Body of pancreas (tissue), 4 donors: Measurements from ENCODE around the gene ISCA1. TPM values are rescaled to one million over a fixed set of nuclear protein-coding genes. Genes with fewer than 3 reads are reported as not detected.

ENCODE experiments used
- ATAC-seq: fragments of 150-250 bp; one replicate; pipeline ENCODE4 v1.9.1; 2016
- DNase-seq, 4 donors: peaks; one replicate each; pipeline ENCODE4 v3.0.0-alpha.2; 2019
- H3K27ac ChIP-seq, 4 donors: fragments of 200-600 bp; sonication (generic); 1 replicate in 3 of 4; 2 replicates in 1 of 4; pipeline versions ENCODE4 v1.5.1 to v1.6.1; 2016 to 2019; ENCODE audit warnings: mild to moderate bottlenecking in 1 of 4, mixed read lengths in 1 of 4, moderate library complexity in 1 of 4
- H3K27me3 ChIP-seq, 2 donors: fragments of 200-600 bp; sonication (generic); one replicate each; pipeline ENCODE4 v1.6.0; 2016; ENCODE audit warnings: mild to moderate bottlenecking in 1 of 2
- H3K36me3 ChIP-seq, 2 donors: fragments of 200-600 bp; sonication (generic); replicated peaks in 1 of 2; 2 replicates each; pipeline ENCODE4 v1.5.1; 2016; ENCODE audit warnings: low read depth in 2 of 2; ENCODE audit not compliant: insufficient read depth in 1 of 2
- H3K4me1 ChIP-seq: fragments of 200-600 bp; sonication (generic); one replicate; pipeline ENCODE4 v1.6.0; 2016
- H3K4me3 ChIP-seq, 2 donors: fragments of 200-600 bp; sonication (generic); 1 replicate in 1 of 2; 2 replicates in 1 of 2; pipeline ENCODE4 v1.5.1; 2016 to 2019
- H3K9me3 ChIP-seq, 3 donors: fragments of 200-600 bp; sonication (generic); 1 replicate in 2 of 3; 2 replicates in 1 of 3; pipeline ENCODE4 v1.5.1; 2016
- CTCF ChIP-seq, 7 experiments: fragments of 450-650 bp in 4 of 7; fragments of 200-600 bp in 3 of 7; sonication (generic) in 3 of 7; IDR thresholded peaks; one replicate each; pipeline ENCODE4 v1.5.1; 2016 to 2019; ENCODE audit warnings: antibody characterized with exemption in 7 of 7
- POLR2A ChIP-seq, 3 donors: fragments of 450-650 bp; IDR thresholded peaks; one replicate each; pipeline ENCODE4 v1.6.1; 2016; ENCODE audit warnings: antibody characterized with exemption in 3 of 3, mild to moderate bottlenecking in 2 of 3
- WGBS, 2 donors: methylation state at CpG; one replicate each; pipeline ENCODE4 v1.1.5; 2017; 5-methylcytosine and 5-hydroxymethylcytosine counted together
- intact Hi-C: fragments of 100-400 bp; cut with DNase I; formaldehyde crosslinking; loops from one replicate; pipeline ENCODE4 v1.15.1; 2023
- total RNA-seq, 2 donors: library from RNA; depleted of rRNA; stranded (reverse); fragments of >200 nt; gene quantifications; one replicate each; pipeline ENCODE4 v1.1.0, GENCODE V29; 2016

ISCA1 gene
- total RNA-seq, 2 donors from 2014 or later = 19.4 to 21.0 TPM

GRCh38 chr9:86326536-86326935 lies 44.2 kb upstream of the ISCA1 start:
- H3K9me3 ChIP-seq = no peaks in the 10 kb centered on the region
- peaks cover 0 to 37% of the 10 kb centered on the region in 2 donors for H3K36me3 ChIP-seq
- H3K4me3 ChIP-seq = no peak overlapping the region
- intact Hi-C loops = no loop called here
- H3K4me1 ChIP-seq = no peaks in the 10 kb centered on the region
- no peaks in the 10 kb centered on the region for H3K27me3 ChIP-seq
- WGBS, 2 donors = 81 to 83% methylated on average over 3 of the region's 3 CpGs
- TF ChIP-seq CTCF (IDR thresholded peaks at IDR 0.05) (no peak), POLR2A (IDR thresholded peaks at IDR 0.05) (no peak)
- DNase-seq (no peak), ATAC-seq (no peak)
- no peak overlapping the region for H3K27ac ChIP-seq

DNA sequence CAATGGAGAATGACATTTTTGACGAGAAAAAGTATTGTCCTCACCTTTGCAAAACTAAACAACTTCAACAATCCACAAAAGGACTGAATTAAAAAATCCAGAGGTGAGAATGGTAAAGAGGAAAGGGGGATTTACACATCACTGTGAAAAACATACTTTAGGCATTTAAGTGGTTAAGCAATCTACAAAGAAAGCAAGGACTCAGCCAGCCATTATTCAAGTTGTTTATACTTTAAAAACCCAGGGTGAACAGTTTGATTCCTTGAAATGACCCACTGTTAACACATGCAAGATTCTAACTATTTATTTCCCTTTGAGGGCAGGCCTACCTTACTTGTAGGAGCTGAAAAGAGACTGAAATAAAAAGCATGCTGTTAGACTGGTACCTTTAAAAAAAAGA lies 42.6 kb upstream of the ISCA1 start:
- Histone ChIP-seq H3K4me1 (no peaks in the 10 kb centered on the region), H3K36me3 (peaks cover 0 to 42% of the 10 kb centered on the region in 2 donors), H3K4me3 (no peak overlapping the region), H3K27ac (no peak overlapping the region), H3K27me3 (no peaks in the 10 kb centered on the region), H3K9me3 (no peaks in the 10 kb centered on the region)
- intact Hi-C loops = no loop called here
- 83 to 85% methylated on average over 1 of the region's 1 CpG for WGBS, 2 donors
- TF ChIP-seq CTCF (IDR thresholded peaks at IDR 0.05) (no peak), POLR2A (IDR thresholded peaks at IDR 0.05) (no peak)
- ATAC-seq (no peak), DNase-seq (no peak)

- no peaks in the 10 kb centered on the region for H3K9me3 ChIP-seq
- ATAC-seq (no peak), DNase-seq (no peak)
- no peak overlapping the region for H3K4me3 ChIP-seq
- no peaks in the 10 kb centered on the region for H3K27me3 ChIP-seq
- H3K27ac ChIP-seq = no peak overlapping the region
- intact Hi-C loops = no loop called here
- WGBS, 2 donors = 84 to 100% methylated on average over 2 of the region's 2 CpGs
- TF ChIP-seq CTCF (IDR thresholded peaks at IDR 0.05) = no peak
- no peak for TF ChIP-seq POLR2A (IDR thresholded peaks at IDR 0.05)
- H3K4me1 ChIP-seq = no peaks in the 10 kb centered on the region
- H3K36me3 ChIP-seq = peaks cover 0 to 42% of the 10 kb centered on the region in 2 donors
These were observed 42.0 kb upstream of the ISCA1 start for GRCh38 chr9:86324308-86324707.

DNA sequence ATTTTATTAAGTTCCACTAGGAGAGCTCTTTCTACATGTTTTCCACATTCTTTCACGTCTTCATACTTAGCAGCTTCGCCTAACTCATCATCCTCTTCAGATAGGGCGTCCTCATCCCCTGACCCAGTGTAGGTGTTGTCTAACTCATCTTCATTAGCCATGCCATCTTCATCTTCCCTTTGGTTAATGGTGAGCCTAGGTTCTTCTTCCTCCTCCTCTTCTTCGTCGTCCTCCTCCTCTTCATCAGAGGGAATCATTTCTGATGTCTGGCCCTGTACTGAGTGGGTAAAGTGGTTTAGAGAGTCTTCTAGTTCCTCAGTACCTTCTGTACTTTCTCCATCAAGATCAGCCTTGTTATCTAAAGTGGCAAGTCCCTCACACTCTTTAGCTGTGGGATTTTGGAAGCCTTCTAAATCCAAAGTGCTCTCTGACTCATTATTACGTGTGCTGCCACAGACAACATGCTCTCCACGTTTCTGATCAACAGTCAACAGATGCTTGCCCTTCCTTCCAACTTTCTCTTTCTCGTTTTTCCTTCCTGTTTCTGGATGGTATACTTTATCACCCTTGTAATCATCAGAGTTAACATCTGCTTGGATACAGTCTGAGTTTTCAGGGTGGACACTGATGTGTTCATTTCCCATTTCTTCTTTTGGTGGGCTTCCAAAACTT lies 40.8 kb upstream of the ISCA1 start:
- ATAC-seq = no peak
- no peaks in the 10 kb centered on the region for H3K27me3 ChIP-seq
- H3K27ac ChIP-seq = no peak overlapping the region
- WGBS, 2 donors = 77 to 78% methylated on average over 8 of the region's 8 CpGs
- intact Hi-C loops = no loop called here
- H3K36me3 ChIP-seq = peaks cover 0 to 49% of the 10 kb centered on the region in 2 donors
- no peak for DNase-seq
- TF ChIP-seq POLR2A (IDR thresholded peaks at IDR 0.05) (no peak), CTCF (IDR thresholded peaks at IDR 0.05) (no peak)
- no peak overlapping the region for H3K4me3 ChIP-seq
- H3K4me1 ChIP-seq = no peaks in the 10 kb centered on the region
- no peaks in the 10 kb centered on the region for H3K9me3 ChIP-seq

- H3K36me3 ChIP-seq = peaks cover 0 to 44% of the 10 kb centered on the region in 2 donors
- intact Hi-C loops = no loop called here
- ATAC-seq = no peak
These were observed 39.0 kb upstream of the ISCA1 start for GRCh38 chr9:86321373-86321772.

More at GRCh38 chr9:86321373-86321772, 39.0 kb upstream of the ISCA1 start:
- no peak for DNase-seq
- WGBS, 2 donors = 75 to 87% methylated on average over 5 of the region's 5 CpGs
- Histone ChIP-seq H3K4me1 (no peaks in the 10 kb centered on the region), H3K27me3 (no peaks in the 10 kb centered on the region), H3K4me3 (no peak overlapping the region), H3K9me3 (no peaks in the 10 kb centered on the region), H3K27ac (no peak overlapping the region)
- no peak for TF ChIP-seq CTCF (IDR thresholded peaks at IDR 0.05)
- TF ChIP-seq POLR2A (IDR thresholded peaks at IDR 0.05) = no peak
